HEK293 (cell line): ENCODE data around the gene RNF166.

Experiments used
- CTCF ChIA-PET: fragments of 350-600 bp; formaldehyde crosslinking; extraction: SDS; loops from one replicate; lab custom pipeline; 2021; ENCODE audit warnings: antibody characterized with exemption; lab: Yijun Ruan, JAX
- POLR2A ChIA-PET: fragments of 300-600 bp; formaldehyde crosslinking; extraction: SDS; loops from one replicate; lab custom pipeline; 2020; ENCODE audit warnings: antibody characterized with exemption, inconsistent platforms; lab: Yijun Ruan, JAX
- H3K27ac ChIP-seq: fragments of 200-500 bp; sonication (Bioruptor generic); 2 replicates; pipeline ENCODE4 v1.5.1; 2014; ENCODE audit warnings: low read depth, low read length, control low read depth, inconsistent platforms; ENCODE audit errors: extremely low read depth
- H3K36me3 ChIP-seq, 2 experiments: fragments of 200-500 bp in 1 of 2; sonication (Bioruptor generic) in 1 of 2; 1 replicate in 1 of 2; 2 replicates in 1 of 2; pipeline ENCODE4 v1.5.1; 2014 to 2017; ENCODE audit warnings: inconsistent platforms in 2 of 2, low read length in 2 of 2; ENCODE audit not compliant: control insufficient read depth in 2 of 2, insufficient read depth in 1 of 2
- H3K4me1 ChIP-seq: fragments of 200-500 bp; sonication (Bioruptor generic); 2 replicates; pipeline ENCODE4 v1.5.1; 2014; ENCODE audit warnings: mild to moderate bottlenecking, low read length, inconsistent platforms; ENCODE audit not compliant: control insufficient read depth, insufficient read depth
- H3K4me3 ChIP-seq: 2 replicates; pipeline ENCODE4 v1.5.1; 2011; ENCODE audit warnings: low read depth, mild to moderate bottlenecking, control low read depth, low read length, moderate library complexity
- H3K9me3 ChIP-seq: fragments of 200-500 bp; sonication (Bioruptor generic); 2 replicates; pipeline ENCODE4 v1.5.1; 2014; ENCODE audit warnings: low read depth, low read length, inconsistent platforms; ENCODE audit not compliant: control insufficient read depth, insufficient read depth
- BCL6B ChIP-seq: fragments of 450-650 bp; formaldehyde crosslinking; IDR thresholded peaks from 2 replicates; pipeline ENCODE4 v1.5.1; 2017; ENCODE audit warnings: missing biosample characterization, missing genetic modification characterization
- GFI1B ChIP-seq: fragments of 450-650 bp; formaldehyde crosslinking; IDR thresholded peaks from 2 replicates; pipeline ENCODE4 v1.5.1; 2016; ENCODE audit warnings: missing biosample characterization, missing genetic modification characterization
- GLI2 ChIP-seq: fragments of 450-650 bp; formaldehyde crosslinking; IDR thresholded peaks from 2 replicates; pipeline ENCODE4; 2017; ENCODE audit warnings: missing biosample characterization, missing genetic modification characterization, low read depth, borderline replicate concordance
- GLIS1 ChIP-seq: fragments of 450-650 bp; formaldehyde crosslinking; IDR thresholded peaks from 2 replicates; pipeline ENCODE4 v1.5.1; 2016; ENCODE audit warnings: missing biosample characterization, missing genetic modification characterization
- KLF7 ChIP-seq: fragments of 450-650 bp; formaldehyde crosslinking; IDR thresholded peaks from 2 replicates; pipeline ENCODE4 v1.5.1; 2016; ENCODE audit warnings: missing biosample characterization, missing genetic modification characterization, borderline replicate concordance
- REPIN1 ChIP-seq: fragments of 450-650 bp; formaldehyde crosslinking; IDR thresholded peaks from 2 replicates; pipeline ENCODE4 v1.5.1; 2017; ENCODE audit warnings: missing biosample characterization, missing genetic modification characterization, low read depth
- TCF7L2 ChIP-seq: IDR thresholded peaks from 2 replicates; pipeline ENCODE4 v1.6.1; 2011; ENCODE audit warnings: low read depth, mild to moderate bottlenecking, inconsistent platforms, low read length, moderate library complexity, borderline replicate concordance
- TRIM28 ChIP-seq: IDR thresholded peaks from 2 replicates; pipeline ENCODE4 v1.6.1; 2011; ENCODE audit warnings: low read length, control low read depth, borderline replicate concordance
- ZBTB10 ChIP-seq: fragments of 450-650 bp; formaldehyde crosslinking; IDR thresholded peaks from 2 replicates; pipeline ENCODE4 v1.5.1; 2016; ENCODE audit warnings: missing biosample characterization, missing genetic modification characterization
- ZBTB17 ChIP-seq: fragments of 450-650 bp; formaldehyde crosslinking; IDR thresholded peaks from 2 replicates; pipeline ENCODE4 v1.5.1; 2016; ENCODE audit warnings: missing biosample characterization, missing genetic modification characterization
- ZIC2 ChIP-seq: fragments of 450-650 bp; formaldehyde crosslinking; IDR thresholded peaks from 2 replicates; pipeline ENCODE4 v1.5.1; 2016; ENCODE audit warnings: missing biosample characterization, missing genetic modification characterization
- ZNF169 ChIP-seq: fragments of 450-650 bp; formaldehyde crosslinking; IDR thresholded peaks from 2 replicates; pipeline ENCODE4 v1.5.1; 2016; ENCODE audit warnings: missing biosample characterization, missing genetic modification characterization
- ZNF175 ChIP-seq: fragments of 450-650 bp; formaldehyde crosslinking; IDR thresholded peaks from 2 replicates; pipeline ENCODE4 v1.5.1; 2016; ENCODE audit warnings: missing biosample characterization, missing genetic modification characterization
- ZNF19 ChIP-seq: fragments of 450-650 bp; formaldehyde crosslinking; IDR thresholded peaks from 2 replicates; pipeline ENCODE4; 2016; ENCODE audit warnings: missing biosample characterization, missing genetic modification characterization, low read depth
- ZNF416 ChIP-seq: fragments of 450-650 bp; formaldehyde crosslinking; IDR thresholded peaks from 2 replicates; pipeline ENCODE4 v1.5.1; 2016; ENCODE audit warnings: missing biosample characterization, missing genetic modification characterization
- ZNF561 ChIP-seq: fragments of 450-650 bp; IDR thresholded peaks from 2 replicates; pipeline ENCODE4 v1.5.1; 2018; ENCODE audit warnings: missing biosample characterization, missing genetic modification characterization, borderline replicate concordance
- ZNF626 ChIP-seq: fragments of 450-650 bp; sonication (Bioruptor Pico); formaldehyde crosslinking; IDR thresholded peaks from 2 replicates; pipeline ENCODE4 v1.5.1; 2018; ENCODE audit warnings: missing biosample characterization, missing genetic modification characterization, inconsistent platforms
- ZNF701 ChIP-seq: fragments of 450-650 bp; formaldehyde crosslinking; IDR thresholded peaks from 2 replicates; pipeline ENCODE4 v1.5.1; 2016; ENCODE audit warnings: missing biosample characterization, missing genetic modification characterization
- ZNF768 ChIP-seq: fragments of 450-650 bp; formaldehyde crosslinking; IDR thresholded peaks from 2 replicates; pipeline ENCODE4 v1.5.1; 2018; ENCODE audit warnings: missing biosample characterization, mild to moderate bottlenecking, missing genetic modification characterization
- ZNF792 ChIP-seq: fragments of 450-650 bp; formaldehyde crosslinking; IDR thresholded peaks from 2 replicates; pipeline ENCODE4 v1.5.1; 2016; ENCODE audit warnings: missing biosample characterization, missing genetic modification characterization
- ZSCAN30 ChIP-seq: fragments of 450-650 bp; IDR thresholded peaks from 2 replicates; pipeline ENCODE4 v1.5.1; 2018; ENCODE audit warnings: missing biosample characterization, mild to moderate bottlenecking, missing genetic modification characterization, moderate library complexity
- TF ChIP-seq, protein P1 (sequence below): fragments of 450-650 bp; formaldehyde crosslinking; IDR thresholded peaks from 2 replicates; pipeline ENCODE4 v1.5.1; 2017; ENCODE audit warnings: missing biosample characterization, missing genetic modification characterization
- TF ChIP-seq, protein P2 (sequence below): fragments of 450-650 bp; formaldehyde crosslinking; IDR thresholded peaks from 2 replicates; pipeline ENCODE4 v1.5.1; 2017; ENCODE audit warnings: missing biosample characterization, missing genetic modification characterization

Gene RNF166

DNA sequence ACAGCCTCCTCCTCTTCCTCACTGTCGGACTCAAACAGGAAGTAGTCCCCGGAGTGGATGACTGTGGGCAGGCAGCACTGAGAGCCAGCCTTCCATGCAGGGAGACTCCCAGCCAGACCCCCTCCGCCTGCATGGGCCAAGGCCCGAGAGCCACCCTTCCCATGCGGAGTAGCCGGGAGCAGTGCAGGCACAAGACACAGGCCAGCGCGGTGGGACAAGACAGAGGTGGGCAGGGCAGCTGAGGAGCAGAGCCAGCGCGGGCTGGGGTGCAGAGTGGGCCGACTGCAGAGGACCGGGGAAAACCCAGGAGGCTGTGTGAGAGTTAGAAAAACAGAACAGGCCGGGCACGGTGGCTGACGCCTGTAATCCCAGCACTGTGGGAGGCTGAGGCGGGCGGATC, 17.7 kb upstream of the RNF166 start:
- ChIA-PET CTCF (interaction anchor here (0.7 to 2.5 kb wide), 2 partner anchors 13 to 97 kb away, joined by 5 to 6 read pairs; no protein-coding TSS in a partner anchor), POLR2A (no interaction called here)
- TF ChIP-seq ZIC2: no peak
- TF ChIP-seq TRIM28: no peak
- TF ChIP-seq ZNF561: no peak
- TF ChIP-seq ZNF169 (tag by site-specific recombination): no peak
- TF ChIP-seq ZNF792 (tag by site-specific recombination): no peak
- TF ChIP-seq ZNF19 (tag by site-specific recombination): no peak
- no peak for TF ChIP-seq GFI1B (tag by site-specific recombination)
- TF ChIP-seq TCF7L2: no peak
- TF ChIP-seq ZSCAN30 (tag by site-specific recombination): no peak
- no peaks in the 10 kb centered on the region for H3K9me3 ChIP-seq
- no peak overlapping the region for H3K27ac ChIP-seq
- no peaks in the 10 kb centered on the region for H3K4me1 ChIP-seq
- peaks cover 0 to 86% of the 10 kb centered on the region in 2 experiments; a peak in 2 of 3 replicates for H3K36me3 ChIP-seq
- H3K4me3 ChIP-seq: no peak overlapping the region

DNA sequence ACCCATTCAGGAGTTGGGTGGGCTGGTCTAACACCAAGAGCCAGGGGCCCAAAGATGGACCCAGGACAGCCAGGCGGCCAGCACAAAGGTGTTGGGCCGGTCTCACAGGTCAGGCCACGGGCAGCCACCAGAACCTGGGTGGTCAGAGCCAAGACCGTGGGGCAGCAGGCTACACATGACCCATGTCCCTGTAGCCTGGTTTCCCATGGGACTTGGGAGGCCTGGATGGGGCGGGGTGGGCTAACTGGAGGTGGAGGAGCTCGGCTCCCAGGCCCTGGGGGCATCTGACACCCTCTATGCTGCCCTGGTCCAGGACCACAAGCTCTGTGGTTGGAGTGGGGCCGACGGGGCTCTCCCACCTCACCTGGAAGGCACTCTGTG, 17.3 kb upstream of the RNF166 start:
- H3K4me3 ChIP-seq: no peak overlapping the region
- POLR2A ChIA-PET: no interaction called here
- H3K9me3 ChIP-seq: no peaks in the 10 kb centered on the region
- peaks cover 0 to 90% of the 10 kb centered on the region in 2 experiments; a peak in 2 of 3 replicates for H3K36me3 ChIP-seq
- TF ChIP-seq, protein P1, sequence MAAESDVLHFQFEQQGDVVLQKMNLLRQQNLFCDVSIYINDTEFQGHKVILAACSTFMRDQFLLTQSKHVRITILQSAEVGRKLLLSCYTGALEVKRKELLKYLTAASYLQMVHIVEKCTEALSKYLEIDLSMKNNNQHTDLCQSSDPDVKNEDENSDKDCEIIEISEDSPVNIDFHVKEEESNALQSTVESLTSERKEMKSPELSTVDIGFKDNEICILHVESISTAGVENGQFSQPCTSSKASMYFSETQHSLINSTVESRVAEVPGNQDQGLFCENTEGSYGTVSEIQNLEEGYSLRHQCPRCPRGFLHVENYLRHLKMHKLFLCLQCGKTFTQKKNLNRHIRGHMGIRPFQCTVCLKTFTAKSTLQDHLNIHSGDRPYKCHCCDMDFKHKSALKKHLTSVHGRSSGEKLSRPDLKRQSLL (tag by site-specific recombination): no peak
- TF ChIP-seq ZNF768 (tag by site-specific recombination): no peak
- TF ChIP-seq REPIN1 (tag by site-specific recombination): no peak
- TF ChIP-seq ZNF416 (tag by site-specific recombination): no peak
- TF ChIP-seq GLI2 (tag by site-specific recombination): no peak
- no peak for TF ChIP-seq KLF7
- TF ChIP-seq ZNF175 (tag by site-specific recombination): no peak
- no peak for TF ChIP-seq ZBTB10
- TF ChIP-seq BCL6B (tag by site-specific recombination): no peak
- no peak for TF ChIP-seq ZNF626 (tag by site-specific recombination)
- TF ChIP-seq ZNF701 (tag by site-specific recombination): no peak
- TF ChIP-seq, protein P2, sequence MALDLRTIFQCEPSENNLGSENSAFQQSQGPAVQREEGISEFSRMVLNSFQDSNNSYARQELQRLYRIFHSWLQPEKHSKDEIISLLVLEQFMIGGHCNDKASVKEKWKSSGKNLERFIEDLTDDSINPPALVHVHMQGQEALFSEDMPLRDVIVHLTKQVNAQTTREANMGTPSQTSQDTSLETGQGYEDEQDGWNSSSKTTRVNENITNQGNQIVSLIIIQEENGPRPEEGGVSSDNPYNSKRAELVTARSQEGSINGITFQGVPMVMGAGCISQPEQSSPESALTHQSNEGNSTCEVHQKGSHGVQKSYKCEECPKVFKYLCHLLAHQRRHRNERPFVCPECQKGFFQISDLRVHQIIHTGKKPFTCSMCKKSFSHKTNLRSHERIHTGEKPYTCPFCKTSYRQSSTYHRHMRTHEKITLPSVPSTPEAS (tag by site-specific recombination): no peak
- no peak for TF ChIP-seq GLIS1
- TF ChIP-seq ZBTB17 (tag by site-specific recombination): no peak
- CTCF ChIA-PET: interaction anchor here (2.5 kb wide), 1 partner anchor 14 kb away, joined by 6 read pairs; no protein-coding TSS in a partner anchor
- no peak overlapping the region for H3K27ac ChIP-seq
- no peaks in the 10 kb centered on the region for H3K4me1 ChIP-seq
